ENCODE results near the gene COL5A2. TPM values are rescaled to one million over a fixed set of nuclear protein-coding genes. Genes with fewer than 3 reads are reported as not detected.

The COL5A2 gene
- total RNA-seq, 1 donor from 2014 or later: 11.2 TPM

- DNase-seq (ENCODE audit: low spot score): no peak
- Mint-ChIP-seq H3K9me3 (no peaks in the 10 kb centered on the region), H3K27ac (no peak overlapping the region), H3K27me3 (ENCODE audit: insufficient read depth, low read depth) (peaks cover 5% of the 10 kb centered on the region), H3K4me3 (no peak overlapping the region), H3K36me3 (no peaks in the 10 kb centered on the region), H3K4me1 (peaks cover 29% of the 10 kb centered on the region)
- Histone ChIP-seq H3K4me1 (peaks cover 24% of the 10 kb centered on the region), H3K36me3 (no peaks in the 10 kb centered on the region), H3K79me2 (ENCODE audit: low read depth) (no peaks in the 10 kb centered on the region), H3K9ac (no peak overlapping the region), H2AFZ (replicated peaks) (no peak overlapping the region), H3K4me3 (no peak overlapping the region), H4K20me1 (ENCODE audit: low read depth) (no peaks in the 10 kb centered on the region), H3K4me2 (no peak overlapping the region), H3K27me3 (no peaks in the 10 kb centered on the region), H3K9me3 (ENCODE audit: low read depth) (no peaks in the 10 kb centered on the region), H3F3A (ENCODE audit: low read depth) (no peaks in the 10 kb centered on the region), H3K27ac (no peak overlapping the region)
- TF ChIP-seq, protein P1, sequence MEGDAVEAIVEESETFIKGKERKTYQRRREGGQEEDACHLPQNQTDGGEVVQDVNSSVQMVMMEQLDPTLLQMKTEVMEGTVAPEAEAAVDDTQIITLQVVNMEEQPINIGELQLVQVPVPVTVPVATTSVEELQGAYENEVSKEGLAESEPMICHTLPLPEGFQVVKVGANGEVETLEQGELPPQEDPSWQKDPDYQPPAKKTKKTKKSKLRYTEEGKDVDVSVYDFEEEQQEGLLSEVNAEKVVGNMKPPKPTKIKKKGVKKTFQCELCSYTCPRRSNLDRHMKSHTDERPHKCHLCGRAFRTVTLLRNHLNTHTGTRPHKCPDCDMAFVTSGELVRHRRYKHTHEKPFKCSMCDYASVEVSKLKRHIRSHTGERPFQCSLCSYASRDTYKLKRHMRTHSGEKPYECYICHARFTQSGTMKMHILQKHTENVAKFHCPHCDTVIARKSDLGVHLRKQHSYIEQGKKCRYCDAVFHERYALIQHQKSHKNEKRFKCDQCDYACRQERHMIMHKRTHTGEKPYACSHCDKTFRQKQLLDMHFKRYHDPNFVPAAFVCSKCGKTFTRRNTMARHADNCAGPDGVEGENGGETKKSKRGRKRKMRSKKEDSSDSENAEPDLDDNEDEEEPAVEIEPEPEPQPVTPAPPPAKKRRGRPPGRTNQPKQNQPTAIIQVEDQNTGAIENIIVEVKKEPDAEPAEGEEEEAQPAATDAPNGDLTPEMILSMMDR (IDR thresholded peaks at IDR 0.05): no peak
- TF ChIP-seq EZH2 (IDR thresholded peaks at IDR 0.05) (no peak), EZH2phosphoT487 (IDR thresholded peaks at IDR 0.05) (no peak)
Observed at GRCh38 chr2:189213250-189213649, 33.7 kb upstream of the COL5A2 start.

GRCh38 chr2:189210250-189211087 lies 30.9 kb upstream of the COL5A2 start:
- H3K79me2 ChIP-seq (ENCODE audit: low read depth): no peaks in the 10 kb centered on the region
- DNase-seq (ENCODE audit: low spot score): no peak
- H3K9me3 Mint-ChIP-seq: no peaks in the 10 kb centered on the region
- H3K27ac ChIP-seq: no peak overlapping the region
- peak overlapping the region; percentile 69 for H2AFZ ChIP-seq (replicated peaks)
- no peaks in the 10 kb centered on the region for H3K36me3 Mint-ChIP-seq
- H3K27me3 ChIP-seq: no peaks in the 10 kb centered on the region
- H3K4me1 Mint-ChIP-seq: peaks cover 28% of the 10 kb centered on the region
- H3K4me1 ChIP-seq: peaks cover 25% of the 10 kb centered on the region
- no peak overlapping the region for H3K4me2 ChIP-seq
- TF ChIP-seq EZH2phosphoT487 (IDR thresholded peaks at IDR 0.05) (no peak), EZH2 (IDR thresholded peaks at IDR 0.05) (no peak)
- TF ChIP-seq, protein P1 (IDR thresholded peaks at IDR 0.05): no peak
- no peak overlapping the region for H3K4me3 ChIP-seq
- no peak overlapping the region for H3K9ac ChIP-seq
- no peaks in the 10 kb centered on the region for H3K9me3 ChIP-seq (ENCODE audit: low read depth)
- H3K36me3 ChIP-seq: no peaks in the 10 kb centered on the region
- peak overlapping the region; percentile 92 for H3K27ac Mint-ChIP-seq
- H4K20me1 ChIP-seq (ENCODE audit: low read depth): no peaks in the 10 kb centered on the region
- no peak overlapping the region for H3K4me3 Mint-ChIP-seq
- H3K27me3 Mint-ChIP-seq (ENCODE audit: insufficient read depth, low read depth): peaks cover 5% of the 10 kb centered on the region
- H3F3A ChIP-seq (ENCODE audit: low read depth): no peaks in the 10 kb centered on the region

GRCh38 chr2:189208254-189208653 lies 28.7 kb upstream of the COL5A2 start:
- no peak overlapping the region for H3K27ac ChIP-seq
- H3K9me3 ChIP-seq (ENCODE audit: low read depth): no peaks in the 10 kb centered on the region
- peaks cover 2% of the 10 kb centered on the region for H3K36me3 Mint-ChIP-seq
- no peaks in the 10 kb centered on the region for H3K27me3 ChIP-seq
- H3K4me3 Mint-ChIP-seq: no peak overlapping the region
- no peak overlapping the region for H3K4me3 ChIP-seq
- no peaks in the 10 kb centered on the region for H4K20me1 ChIP-seq (ENCODE audit: low read depth)
- peak; percentile 8 for DNase-seq (ENCODE audit: low spot score)
- H3K27me3 Mint-ChIP-seq (ENCODE audit: insufficient read depth, low read depth): peaks cover 3% of the 10 kb centered on the region
- no peak overlapping the region for H3K9ac ChIP-seq
- no peak overlapping the region for H3K27ac Mint-ChIP-seq
- H3K4me1 Mint-ChIP-seq: peaks cover 33% of the 10 kb centered on the region
- no peaks in the 10 kb centered on the region for H3K79me2 ChIP-seq (ENCODE audit: low read depth)
- peaks cover 25% of the 10 kb centered on the region for H3K4me1 ChIP-seq
- no peak overlapping the region for H3K4me2 ChIP-seq
- H3F3A ChIP-seq (ENCODE audit: low read depth): no peaks in the 10 kb centered on the region
- H2AFZ ChIP-seq (replicated peaks): no peak overlapping the region
- H3K9me3 Mint-ChIP-seq: no peaks in the 10 kb centered on the region
- no peaks in the 10 kb centered on the region for H3K36me3 ChIP-seq
- TF ChIP-seq, protein P1 (IDR thresholded peaks at IDR 0.05): no peak
- TF ChIP-seq EZH2phosphoT487 (IDR thresholded peaks at IDR 0.05) (no peak), EZH2 (IDR thresholded peaks at IDR 0.05) (no peak)
